Stimulated activated CD8-positive, alpha-beta memory T cell treated with anti-CD3 and anti-CD28 coated beads, Interleukin-7, amount 100 ng/mL, for 48 hours (primary cell): ENCODE measurements around the gene CMIP.

Experiments
- DNase-seq, 2 donors: peaks; one replicate each; pipeline ENCODE4 v3.0.0-alpha.2; 2020; ENCODE audit warnings: low read depth in 1 of 2; ENCODE audit errors: extremely low read depth in 1 of 2

The CMIP gene

DNA sequence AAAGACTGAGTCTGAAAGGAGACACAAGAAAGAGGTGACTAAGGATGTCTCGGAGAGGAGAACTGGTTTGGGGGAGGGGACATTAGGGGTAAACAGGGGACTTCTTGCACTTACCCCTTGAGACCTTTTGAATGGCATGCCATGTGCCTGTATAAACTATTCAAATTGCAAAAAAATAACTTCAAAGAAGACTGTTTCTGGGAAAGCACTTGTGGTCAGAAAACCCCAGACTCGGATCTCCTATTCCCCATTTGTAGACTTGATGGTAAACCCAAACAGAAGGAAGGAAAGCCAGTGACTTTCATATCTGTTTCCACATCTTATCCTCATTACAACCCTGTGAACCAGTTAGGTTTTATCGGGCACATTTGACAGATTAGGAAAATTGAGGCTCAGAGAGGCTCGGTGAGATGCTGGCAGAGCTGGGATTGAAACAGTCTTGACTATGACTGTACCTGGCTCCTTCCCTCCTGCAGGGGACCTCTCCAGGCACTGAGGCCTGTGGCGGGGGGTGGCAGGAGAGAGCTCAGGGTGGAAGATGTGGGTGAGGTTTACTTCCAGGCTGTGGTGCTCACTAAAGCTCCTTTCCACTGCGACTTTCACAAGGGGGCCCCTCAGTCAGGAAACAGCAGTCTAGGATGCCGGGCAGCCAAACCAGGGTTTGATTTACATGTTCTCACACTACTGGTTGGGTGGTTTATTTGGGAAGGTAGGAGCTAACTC is 304.0 kb downstream of the CMIP start:
- no peak for DNase-seq

DNA sequence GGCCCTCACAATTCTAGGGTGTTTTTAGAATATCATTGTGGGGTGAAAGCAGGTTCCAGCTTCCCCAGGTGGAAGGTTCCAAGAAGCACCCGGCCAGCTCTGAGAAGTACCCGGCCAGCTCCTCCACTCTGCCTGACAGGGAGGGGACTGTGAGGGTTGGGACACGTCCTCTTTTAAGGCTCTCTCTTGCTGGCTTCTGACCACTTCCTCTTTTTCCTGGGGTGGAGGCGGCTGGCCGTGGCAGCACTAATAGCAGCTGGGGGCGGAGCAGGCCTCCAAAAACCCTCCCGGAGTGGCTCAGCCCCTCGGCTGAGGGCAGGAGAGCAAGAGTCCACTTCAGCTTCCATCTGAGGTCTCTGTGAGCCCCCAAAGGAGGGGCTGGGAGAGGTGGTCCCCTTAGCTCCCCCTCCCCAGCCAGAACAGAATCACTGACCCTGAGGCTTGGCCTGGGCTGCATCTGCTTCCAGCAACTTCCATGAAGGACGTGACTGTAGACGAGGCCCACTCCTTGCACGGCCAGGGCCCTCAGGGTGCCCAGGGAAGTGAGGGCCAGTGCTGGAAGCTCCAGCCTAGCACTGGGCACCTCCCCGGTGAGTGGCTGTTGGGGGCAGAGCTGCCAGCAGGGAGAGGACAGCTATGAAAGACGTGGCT is 307.7 kb downstream of the CMIP start:
- DNase-seq = no peak

DNA sequence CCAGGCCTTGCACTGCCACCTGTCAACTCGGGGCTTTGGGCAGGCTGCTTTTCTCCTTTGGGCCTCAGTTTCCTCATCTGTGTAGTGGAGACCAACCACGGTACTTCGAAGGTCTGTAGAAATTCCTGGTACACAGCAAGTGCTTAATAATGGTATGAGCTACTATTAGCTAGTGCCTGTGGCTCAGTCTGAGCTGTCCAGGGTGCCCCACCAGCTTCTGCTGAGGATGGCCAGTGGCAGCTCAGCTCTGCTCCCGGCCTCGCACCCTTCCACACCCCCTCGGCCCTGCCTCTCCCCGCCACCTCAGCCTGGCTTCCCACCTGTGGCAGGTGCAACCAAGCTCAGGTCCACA is 308.2 kb downstream of the CMIP start:
- no peak for DNase-seq

DNA sequence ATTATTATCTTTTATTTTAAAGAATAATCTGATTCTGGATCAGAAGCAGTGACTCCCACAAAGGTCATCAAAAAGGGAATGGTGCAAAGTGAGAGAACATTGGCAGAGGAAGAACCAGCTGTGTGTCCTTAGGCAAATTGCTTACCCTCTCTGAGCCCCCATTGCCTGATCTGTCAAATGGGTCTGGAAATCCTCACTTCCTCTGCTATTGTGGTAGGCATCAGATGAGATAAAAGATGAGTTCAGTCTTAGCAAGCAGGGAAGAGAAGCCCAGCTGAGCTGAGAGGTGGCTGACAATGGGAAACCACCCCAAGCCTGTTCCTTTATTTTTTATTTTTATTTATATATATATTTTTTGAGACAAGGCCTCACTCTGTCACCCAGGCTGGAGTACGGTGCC is 310.2 kb downstream of the CMIP start:
- DNase-seq = no peak

DNA sequence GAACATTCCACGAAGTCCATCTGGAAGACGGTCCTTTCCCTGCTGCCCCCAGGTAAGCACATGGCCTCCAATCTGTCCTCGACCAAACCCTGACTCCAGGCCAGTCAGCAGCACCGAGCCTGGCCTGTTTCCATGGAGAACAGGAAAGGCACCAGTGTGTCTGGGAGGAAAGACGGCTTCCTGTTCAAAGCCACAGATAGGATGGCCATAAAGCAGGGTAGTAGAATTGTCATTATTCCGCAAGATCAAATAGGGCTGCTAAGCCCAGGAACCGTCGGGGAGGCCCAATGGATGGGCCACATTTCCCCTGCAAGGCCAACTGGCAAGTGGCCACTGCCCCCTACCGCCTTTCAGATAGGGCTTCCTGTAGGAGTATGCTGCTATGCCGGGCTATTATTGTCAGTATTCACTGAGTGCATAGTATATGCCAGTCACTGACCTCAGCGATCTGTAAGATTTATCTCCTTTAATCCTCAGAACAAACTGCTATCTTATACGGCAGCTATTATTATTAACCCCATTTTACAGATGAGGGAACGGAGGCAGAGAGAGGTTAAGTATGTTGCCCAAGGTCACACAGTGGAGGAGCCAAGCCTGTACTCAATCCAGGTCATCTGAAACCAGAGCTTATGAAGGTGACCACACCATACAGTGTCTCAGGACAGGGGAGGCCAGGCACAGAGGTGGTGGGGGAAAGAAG is 311.5 kb downstream of the CMIP start:
- no peak for DNase-seq

DNA sequence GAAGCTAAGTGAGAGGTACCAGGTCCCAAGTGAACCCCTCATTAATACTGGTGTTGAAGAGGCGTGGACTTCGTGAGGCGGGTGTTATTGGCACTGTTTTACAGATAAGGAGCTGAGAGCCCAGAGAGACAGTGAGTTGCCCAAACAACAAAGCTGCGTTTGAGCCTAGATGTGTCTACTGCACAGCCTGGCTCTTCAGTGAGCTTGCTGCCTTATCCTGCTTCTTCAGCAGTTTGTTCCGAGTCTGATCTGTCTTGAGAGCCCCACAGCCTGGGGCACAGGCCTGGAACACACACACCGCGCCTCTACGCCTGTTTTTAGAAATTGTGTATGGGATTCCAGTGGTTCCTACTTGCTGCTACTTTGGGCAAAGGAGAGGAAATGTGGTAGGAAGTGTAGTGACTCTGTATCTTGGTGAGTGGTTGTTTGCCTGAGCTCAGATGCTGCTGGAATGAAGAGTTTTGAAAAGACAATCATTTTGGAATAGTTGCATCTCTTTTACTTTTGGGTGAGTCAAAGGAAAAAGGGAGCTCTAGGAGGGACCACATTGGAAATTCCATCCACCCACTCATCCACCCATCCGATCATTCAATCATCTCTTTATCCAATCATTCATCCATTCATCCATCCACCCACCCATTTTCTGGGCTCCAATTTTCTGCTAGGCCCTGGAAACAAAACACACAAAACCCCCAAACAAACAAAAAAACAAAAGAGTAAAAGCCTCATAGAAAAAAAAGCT is 312.2 kb downstream of the CMIP start:
- DNase-seq = no peak

DNA sequence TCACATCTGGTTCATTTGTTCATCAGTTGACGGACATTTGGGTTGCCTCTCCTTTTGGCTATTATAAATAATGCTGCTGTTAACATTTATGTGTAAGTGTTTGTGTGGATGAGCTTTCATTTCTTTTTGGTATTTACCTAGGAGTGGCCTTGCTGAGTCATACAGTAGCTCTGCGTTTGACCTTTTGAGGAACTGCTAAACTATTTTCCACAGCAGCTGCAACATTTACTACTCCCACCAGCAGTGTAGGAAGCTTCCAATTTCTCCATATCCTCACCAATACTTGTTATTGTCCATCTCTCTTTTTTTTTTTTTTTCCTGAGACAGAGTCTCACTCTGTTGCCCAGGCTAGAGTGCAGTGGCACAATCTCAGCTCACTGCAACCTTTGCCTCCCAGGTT is 313.8 kb downstream of the CMIP start:
- DNase-seq = no peak
